Kidney (tissue), 22 donors: ENCODE results near the gene ADAM10. TPM values are rescaled to one million over a fixed set of nuclear protein-coding genes. Genes with fewer than 3 reads are reported as not detected.

Source experiments
- DNase-seq, 5 donors: peaks; one replicate each; pipeline ENCODE4 v3.0.0-alpha.2; 2013 to 2020
- FAIRE-seq: peaks from 2 replicates; lab custom pipeline; 2012; peaks lifted over from hg19 to GRCh38; lab: Jason Lieb, UNC
- H3K27ac ChIP-seq, 2 donors: one replicate each; pipeline ENCODE4 v1.7.0; 2013; ENCODE audit warnings: low read depth in 2 of 2, low read length in 2 of 2, inconsistent platforms in 1 of 2
- H3K27me3 ChIP-seq: one replicate; pipeline ENCODE4 v1.7.1; 2013; ENCODE audit warnings: low read length, inconsistent platforms; ENCODE audit not compliant: control insufficient read depth, insufficient read depth
- H3K36me3 ChIP-seq, 3 donors: one replicate each; pipeline versions ENCODE4 v1.7.0 to v1.7.1; 2013; ENCODE audit warnings: low read length in 3 of 3, control low read depth in 1 of 3, inconsistent platforms in 1 of 3; ENCODE audit not compliant: insufficient read depth in 3 of 3, control insufficient read depth in 2 of 3
- H3K4me1 ChIP-seq, 3 donors: one replicate each; pipeline versions ENCODE4 v1.7.0 to v1.7.1; 2013; ENCODE audit warnings: low read length in 3 of 3, inconsistent platforms in 1 of 3, low read depth in 1 of 3; ENCODE audit not compliant: control insufficient read depth in 2 of 3, insufficient read depth in 2 of 3
- H3K4me3 ChIP-seq, 3 donors: one replicate each; pipeline versions ENCODE4 v1.7.0 to v1.8.1; 2013; ENCODE audit warnings: low read length in 3 of 3, control low read depth in 1 of 3, inconsistent platforms in 1 of 3
- H3K9ac ChIP-seq, 3 donors: one replicate each; pipeline versions ENCODE4 v1.7.0 to v1.7.1; 2013; ENCODE audit warnings: low read length in 3 of 3, control low read depth in 1 of 3, inconsistent platforms in 1 of 3
- H3K9me3 ChIP-seq, 3 donors: one replicate each; pipeline versions ENCODE4 v1.7.0 to v1.7.1; 2013; ENCODE audit warnings: low read length in 3 of 3, control low read depth in 1 of 3, inconsistent platforms in 1 of 3; ENCODE audit not compliant: control insufficient read depth in 2 of 3, insufficient read depth in 1 of 3
- intact Hi-C: fragments of 100-400 bp; cut with DNase I; formaldehyde crosslinking; loops from one replicate; pipeline ENCODE4 v1.11.1; 2022
- long read RNA-seq, 10 donors: library from polyadenylated mRNA in 1 of 10; unstranded in 1 of 10; transcript quantifications; one replicate each; pipeline ENCODE4 v2.0.0 and lab custom pipeline, GENCODE V29; 2021 to 2026
- polyA plus RNA-seq: library from polyadenylated mRNA; stranded (reverse); fragments of 350-450 nt; fragmentation: Illumina TruSeq; extraction: RNeasy Lipid Tissue Mini Kit (QIAGEN cat#74804); gene quantifications from one replicate; pipeline ENCODE4 v1.2.3, GENCODE V29; 2014; ENCODE audit warnings: low read depth, low replicate concordance; ENCODE audit not compliant: insufficient read depth
- total RNA-seq: library from RNA; stranded (reverse); fragmentation: NEBNext Ultra II Directional; extraction: Animal tissue kit (Norgen Biotek cat#: 25700); gene quantifications from one replicate; pipeline ENCODE4 v1.2.1, GENCODE V29; 2021
- TF ChIP-seq, protein P1 (sequence below): IDR thresholded peaks from 3 replicates; pipeline ENCODE4 v1.5.1; 2012; ENCODE audit warnings: mild to moderate bottlenecking, moderate library complexity, borderline replicate concordance; ENCODE audit not compliant: insufficient read depth; ENCODE audit errors: extremely low read depth
- donor health status: control.
- donor health status: control.
- donor health status: control.
- donor health status: control.
- donor health status: control.
- donor health status: DM: yes; HTN: yes; CAD: no.
- donor health status: Normal renal cell carcinoma (clear cell type).

Gene ADAM10, protein sequence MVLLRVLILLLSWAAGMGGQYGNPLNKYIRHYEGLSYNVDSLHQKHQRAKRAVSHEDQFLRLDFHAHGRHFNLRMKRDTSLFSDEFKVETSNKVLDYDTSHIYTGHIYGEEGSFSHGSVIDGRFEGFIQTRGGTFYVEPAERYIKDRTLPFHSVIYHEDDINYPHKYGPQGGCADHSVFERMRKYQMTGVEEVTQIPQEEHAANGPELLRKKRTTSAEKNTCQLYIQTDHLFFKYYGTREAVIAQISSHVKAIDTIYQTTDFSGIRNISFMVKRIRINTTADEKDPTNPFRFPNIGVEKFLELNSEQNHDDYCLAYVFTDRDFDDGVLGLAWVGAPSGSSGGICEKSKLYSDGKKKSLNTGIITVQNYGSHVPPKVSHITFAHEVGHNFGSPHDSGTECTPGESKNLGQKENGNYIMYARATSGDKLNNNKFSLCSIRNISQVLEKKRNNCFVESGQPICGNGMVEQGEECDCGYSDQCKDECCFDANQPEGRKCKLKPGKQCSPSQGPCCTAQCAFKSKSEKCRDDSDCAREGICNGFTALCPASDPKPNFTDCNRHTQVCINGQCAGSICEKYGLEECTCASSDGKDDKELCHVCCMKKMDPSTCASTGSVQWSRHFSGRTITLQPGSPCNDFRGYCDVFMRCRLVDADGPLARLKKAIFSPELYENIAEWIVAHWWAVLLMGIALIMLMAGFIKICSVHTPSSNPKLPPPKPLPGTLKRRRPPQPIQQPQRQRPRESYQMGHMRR
- total RNA-seq (235 TPM), polyA plus RNA-seq (19.5 TPM)
- long read RNA-seq, donor 1, full-length matches to known transcripts: 15 of 15 reads
- long read RNA-seq, donor 1, partial matches to known transcripts: 0 of 15 reads
- long read RNA-seq, donor 1, other reads (novel, unspliced or antisense): 0 of 15 reads
- long read RNA-seq, donor 2, full-length matches to known transcripts: 17 of 25 reads
- long read RNA-seq, donor 2, partial matches to known transcripts: 8 of 25 reads
- long read RNA-seq, donor 2, other reads (novel, unspliced or antisense): 0 of 25 reads
- long read RNA-seq, donor 3, full-length matches to known transcripts: 15 of 21 reads
- long read RNA-seq, donor 3, partial matches to known transcripts: 6 of 21 reads
- long read RNA-seq, donor 3, other reads (novel, unspliced or antisense): 0 of 21 reads
- long read RNA-seq, donor 4, full-length matches to known transcripts: 16 of 21 reads
- long read RNA-seq, donor 4, partial matches to known transcripts: 5 of 21 reads
- long read RNA-seq, donor 4, other reads (novel, unspliced or antisense): 0 of 21 reads
- long read RNA-seq, donor 5: 0 reads
- long read RNA-seq, donor 6, full-length matches to known transcripts: 18 of 27 reads
- long read RNA-seq, donor 6, partial matches to known transcripts: 9 of 27 reads
- long read RNA-seq, donor 6, other reads (novel, unspliced or antisense): 0 of 27 reads
- long read RNA-seq, donor 7, full-length matches to known transcripts: 117 of 145 reads
- long read RNA-seq, donor 7, partial matches to known transcripts: 15 of 145 reads
- long read RNA-seq, donor 7, other reads (novel, unspliced or antisense): 13 of 145 reads
- long read RNA-seq, donor 8, full-length matches to known transcripts: 8 of 15 reads
- long read RNA-seq, donor 8, partial matches to known transcripts: 7 of 15 reads
- long read RNA-seq, donor 8, other reads (novel, unspliced or antisense): 0 of 15 reads
- long read RNA-seq, donor 9, full-length matches to known transcripts: 5 of 15 reads
- long read RNA-seq, donor 9, partial matches to known transcripts: 10 of 15 reads
- long read RNA-seq, donor 9, other reads (novel, unspliced or antisense): 0 of 15 reads
- long read RNA-seq, donor 10, full-length matches to known transcripts: 10 of 16 reads
- long read RNA-seq, donor 10, partial matches to known transcripts: 6 of 16 reads
- long read RNA-seq, donor 10, other reads (novel, unspliced or antisense): 0 of 16 reads

DNA sequence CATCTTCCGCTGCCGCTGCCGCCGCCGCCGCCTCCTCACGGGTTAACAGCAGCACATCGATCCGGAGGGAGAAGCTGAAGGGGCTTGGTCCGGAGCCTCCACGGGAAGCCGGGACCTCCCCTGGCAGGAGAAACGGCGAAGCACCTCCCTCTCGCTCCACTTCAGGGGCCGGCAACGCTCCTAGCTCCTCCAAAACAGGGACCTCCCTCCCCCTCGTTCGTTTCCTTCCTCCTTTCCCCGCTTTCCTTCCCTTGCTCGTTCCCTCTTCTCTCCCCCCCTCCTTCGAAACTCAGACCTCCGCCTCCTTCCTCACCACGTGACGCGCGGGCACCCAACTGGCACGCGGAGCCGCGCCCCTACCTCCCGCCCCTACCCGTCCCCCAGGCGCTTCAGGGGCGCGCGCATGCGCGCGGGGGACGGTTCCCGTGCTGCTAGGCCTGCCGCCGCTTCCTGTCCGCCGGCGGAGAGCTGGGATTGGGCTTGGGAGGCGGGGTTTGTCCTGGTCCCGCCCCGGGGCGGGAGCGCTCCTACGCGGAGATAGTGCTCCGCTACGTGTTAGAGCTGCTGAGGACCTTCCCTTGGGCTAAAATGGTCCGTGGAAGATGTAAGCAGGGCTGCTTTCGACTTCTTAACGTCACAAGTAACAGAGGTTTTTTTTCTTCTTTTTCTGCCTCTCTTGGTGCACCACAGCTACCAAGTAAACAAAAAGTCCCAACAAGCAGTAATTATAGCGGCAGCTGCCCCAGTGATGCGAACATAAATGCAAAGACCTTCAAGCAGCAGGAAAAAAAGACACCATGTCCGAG is at the start of gene ADAM10:
TSS of gene ADAM10 (minus strand) at position 176 of the 806 bp plus-strand sequence. CDS start at position 3, 173 bp downstream.
- peak within 1 kb of the TSS; percentile 97 to 98 for H3K27ac ChIP-seq
- DNase-seq (peak; percentile 100), FAIRE-seq (no peak)
- peak within 1 kb of the TSS; percentile 86 to 94 (median 93) for H3K4me3 ChIP-seq
- peaks cover 0 to 10% (median 3%) of the 10 kb centered on the region in 3 donors for H3K4me1 ChIP-seq
- TF ChIP-seq, protein P1, sequence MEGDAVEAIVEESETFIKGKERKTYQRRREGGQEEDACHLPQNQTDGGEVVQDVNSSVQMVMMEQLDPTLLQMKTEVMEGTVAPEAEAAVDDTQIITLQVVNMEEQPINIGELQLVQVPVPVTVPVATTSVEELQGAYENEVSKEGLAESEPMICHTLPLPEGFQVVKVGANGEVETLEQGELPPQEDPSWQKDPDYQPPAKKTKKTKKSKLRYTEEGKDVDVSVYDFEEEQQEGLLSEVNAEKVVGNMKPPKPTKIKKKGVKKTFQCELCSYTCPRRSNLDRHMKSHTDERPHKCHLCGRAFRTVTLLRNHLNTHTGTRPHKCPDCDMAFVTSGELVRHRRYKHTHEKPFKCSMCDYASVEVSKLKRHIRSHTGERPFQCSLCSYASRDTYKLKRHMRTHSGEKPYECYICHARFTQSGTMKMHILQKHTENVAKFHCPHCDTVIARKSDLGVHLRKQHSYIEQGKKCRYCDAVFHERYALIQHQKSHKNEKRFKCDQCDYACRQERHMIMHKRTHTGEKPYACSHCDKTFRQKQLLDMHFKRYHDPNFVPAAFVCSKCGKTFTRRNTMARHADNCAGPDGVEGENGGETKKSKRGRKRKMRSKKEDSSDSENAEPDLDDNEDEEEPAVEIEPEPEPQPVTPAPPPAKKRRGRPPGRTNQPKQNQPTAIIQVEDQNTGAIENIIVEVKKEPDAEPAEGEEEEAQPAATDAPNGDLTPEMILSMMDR: no peak
- intact Hi-C loops: no loop called here
- H3K36me3 ChIP-seq: no peaks in the 10 kb centered on the region
- H3K9ac ChIP-seq: peak within 1 kb of the TSS; percentile 82 to 91 (median 87)
- H3K9me3 ChIP-seq: no peaks in the 10 kb centered on the region
- H3K27me3 ChIP-seq: no peaks in the 10 kb centered on the region

DNA sequence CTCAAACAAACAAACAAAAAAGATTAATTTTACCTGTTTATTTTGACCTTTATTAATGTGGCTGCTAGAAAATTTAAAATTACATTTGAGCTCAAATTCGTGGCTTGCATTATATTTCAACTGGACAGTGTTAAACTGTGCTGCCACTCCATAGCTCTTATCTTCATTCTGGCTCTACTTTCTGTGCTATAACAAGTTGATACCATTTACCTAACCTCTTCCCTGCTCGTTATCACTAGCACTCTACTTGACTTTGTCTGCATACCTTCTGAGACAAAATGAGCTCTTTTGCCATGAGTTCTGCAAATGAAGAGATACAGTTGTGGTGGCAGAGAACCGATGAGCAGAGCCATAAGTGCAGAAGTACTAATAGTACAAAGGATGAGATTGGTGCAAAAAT is 48.0 kb upstream of the ADAM10 start:
- no peak overlapping the region for H3K27ac ChIP-seq
- FAIRE-seq (no peak), DNase-seq (no peak)
- intact Hi-C loops: no loop called here
- H3K9me3 ChIP-seq: no peaks in the 10 kb centered on the region
- TF ChIP-seq, protein P1: no peak
- no peak overlapping the region for H3K4me3 ChIP-seq
- H3K27me3 ChIP-seq: no peaks in the 10 kb centered on the region
- H3K4me1 ChIP-seq: peaks cover 0 to 3% (median 0%) of the 10 kb centered on the region in 3 donors
- no peak overlapping the region for H3K9ac ChIP-seq
- peaks cover 0 to under 1% (median 0%) of the 10 kb centered on the region in 3 donors for H3K36me3 ChIP-seq
